ENCODE data around the gene LCMT1.

GRCh38 chr16:25141648-25142047 is 30.1 kb downstream of the LCMT1 start:
- TF ChIP-seq CTCF (conservative IDR thresholded peaks at IDR 0.05): no peak
- no peak for TF ChIP-seq EZH2 (IDR thresholded peaks at IDR 0.05; ENCODE audit: low read depth)

All from PC-9 (cell line).